Small intestine (tissue), 7 donors: ENCODE data around the gene LRRC56. TPM values are rescaled to one million over a fixed set of nuclear protein-coding genes. Genes with fewer than 3 reads are reported as not detected.
"Not testable (repeated sequence)": the region's sequence is repeated elsewhere in the genome, so short reads cannot be mapped to it uniquely, and the experiment has no call there.

Source experiments
- DNase-seq, 2 donors: peaks; one replicate each; pipeline versions ENCODE4 v3.0.0 to v3.0.0-alpha.2; 2013
- FAIRE-seq: peaks from 2 replicates; lab custom pipeline; 2012; peaks lifted over from hg19 to GRCh38; lab: Jason Lieb, UNC
- H3K27ac ChIP-seq, 3 donors: one replicate each; pipeline ENCODE4 v1.5.1; 2013; ENCODE audit warnings: low read length in 2 of 3, mild to moderate bottlenecking in 2 of 3, control low read depth in 1 of 3, inconsistent platforms in 1 of 3, low read depth in 1 of 3, moderate library complexity in 1 of 3
- H3K27me3 ChIP-seq, 3 donors: one replicate each; pipeline ENCODE4 v1.6.1; 2013; ENCODE audit warnings: low read length in 3 of 3, inconsistent platforms in 1 of 3; ENCODE audit not compliant: control insufficient read depth in 3 of 3, insufficient read depth in 3 of 3
- H3K36me3 ChIP-seq, 3 donors: one replicate each; pipeline ENCODE4 v1.6.1; 2013; ENCODE audit warnings: low read length in 3 of 3, inconsistent platforms in 1 of 3, low read depth in 1 of 3, mild to moderate bottlenecking in 1 of 3, moderate library complexity in 1 of 3; ENCODE audit not compliant: control insufficient read depth in 3 of 3, insufficient read depth in 2 of 3
- H3K4me1 ChIP-seq, 3 donors: one replicate each; pipeline ENCODE4 v1.6.1; 2013; ENCODE audit warnings: low read length in 2 of 3, inconsistent platforms in 1 of 3, low read depth in 1 of 3, mild to moderate bottlenecking in 1 of 3, moderate library complexity in 1 of 3; ENCODE audit not compliant: control insufficient read depth in 3 of 3, insufficient read depth in 2 of 3
- H3K4me3 ChIP-seq, 3 donors: one replicate each; pipeline ENCODE4 v1.5.1; 2013; ENCODE audit warnings: low read length in 3 of 3, control low read depth in 1 of 3, inconsistent platforms in 1 of 3, low read depth in 1 of 3, mild to moderate bottlenecking in 1 of 3, moderate library complexity in 1 of 3
- H3K9me3 ChIP-seq, 2 donors: one replicate each; pipeline ENCODE4 v1.6.1; 2013; ENCODE audit warnings: low read depth in 1 of 2, low read length in 1 of 2; ENCODE audit not compliant: control insufficient read depth in 2 of 2, insufficient read depth in 1 of 2
- WGBS, 3 donors: extraction: QIAGEN DNeasy Blood & Tissue Kit; methylation state at CpG; one replicate each; pipeline ENCODE4 v1.1.7; 2013; 5-methylcytosine and 5-hydroxymethylcytosine counted together
- polyA plus RNA-seq, 4 donors: library from polyadenylated mRNA; stranded (reverse) in 3 of 4; unstranded in 1 of 4; fragments of 200-250 nt in 3 of 4; fragments of 120-200 nt in 1 of 4; gene quantifications; one replicate each; pipeline versions ENCODE4 v1.2.1 to v1.2.3, GENCODE V29; 2013
- donor health status: healthy with polysubstance abuse.
- donor health status: control.
- donor health status: control.
- donor health status: Bipolar disorder and iron deficiency.
- donor health status: healthy.

The LRRC56 gene
- polyA plus RNA-seq, 4 donors = 0.54 to 2.7 (median 1.0) TPM

GRCh38 chr11:515131-515530 lies 22.2 kb upstream of the LRRC56 start:
- WGBS, 3 donors = 92 to 97% (median 96%) methylated on average over 6 of the region's 6 CpGs
- H3K4me3 ChIP-seq = no peak overlapping the region
- DNase-seq (no peak), FAIRE-seq (no peak)
- H3K9me3 ChIP-seq = peaks cover 0 to 28% of the 10 kb centered on the region in 2 donors
- H3K36me3 ChIP-seq = peaks cover 0 to 40% (median 3%) of the 10 kb centered on the region in 3 donors
- no peaks in the 10 kb centered on the region for H3K4me1 ChIP-seq
- no peak overlapping the region for H3K27ac ChIP-seq
- H3K27me3 ChIP-seq = no peaks in the 10 kb centered on the region

DNA sequence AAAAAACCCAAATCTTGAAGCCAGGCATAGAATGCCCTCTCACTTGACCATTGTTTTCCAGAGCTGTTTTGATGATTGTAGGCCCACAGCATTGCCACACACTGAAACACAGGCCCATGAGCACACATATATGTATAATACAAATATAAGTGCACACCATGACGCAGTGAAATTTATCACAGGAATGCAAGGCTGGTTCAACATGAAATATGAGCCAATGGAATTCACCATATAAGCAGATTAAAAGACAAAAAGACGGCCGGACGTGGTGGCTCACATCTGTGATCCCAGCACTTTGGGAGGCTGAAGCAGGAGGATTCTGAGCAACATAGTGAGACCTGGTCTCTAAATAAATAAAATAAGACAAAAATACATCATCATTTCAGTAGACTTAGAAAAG lies 20.9 kb upstream of the LRRC56 start:
- Histone ChIP-seq H3K4me3 (no peak overlapping the region), H3K27me3 (no peaks in the 10 kb centered on the region), H3K27ac (no peak overlapping the region), H3K36me3 (peaks cover 0 to 32% (median under 1%) of the 10 kb centered on the region in 3 donors), H3K9me3 (peaks cover 0 to 39% of the 10 kb centered on the region in 2 donors), H3K4me1 (no peaks in the 10 kb centered on the region)
- WGBS, 3 donors = 94 to 100% (median 98%) methylated on average over 4 of the region's 4 CpGs
- no peak for FAIRE-seq
- DNase-seq = no peak

DNA sequence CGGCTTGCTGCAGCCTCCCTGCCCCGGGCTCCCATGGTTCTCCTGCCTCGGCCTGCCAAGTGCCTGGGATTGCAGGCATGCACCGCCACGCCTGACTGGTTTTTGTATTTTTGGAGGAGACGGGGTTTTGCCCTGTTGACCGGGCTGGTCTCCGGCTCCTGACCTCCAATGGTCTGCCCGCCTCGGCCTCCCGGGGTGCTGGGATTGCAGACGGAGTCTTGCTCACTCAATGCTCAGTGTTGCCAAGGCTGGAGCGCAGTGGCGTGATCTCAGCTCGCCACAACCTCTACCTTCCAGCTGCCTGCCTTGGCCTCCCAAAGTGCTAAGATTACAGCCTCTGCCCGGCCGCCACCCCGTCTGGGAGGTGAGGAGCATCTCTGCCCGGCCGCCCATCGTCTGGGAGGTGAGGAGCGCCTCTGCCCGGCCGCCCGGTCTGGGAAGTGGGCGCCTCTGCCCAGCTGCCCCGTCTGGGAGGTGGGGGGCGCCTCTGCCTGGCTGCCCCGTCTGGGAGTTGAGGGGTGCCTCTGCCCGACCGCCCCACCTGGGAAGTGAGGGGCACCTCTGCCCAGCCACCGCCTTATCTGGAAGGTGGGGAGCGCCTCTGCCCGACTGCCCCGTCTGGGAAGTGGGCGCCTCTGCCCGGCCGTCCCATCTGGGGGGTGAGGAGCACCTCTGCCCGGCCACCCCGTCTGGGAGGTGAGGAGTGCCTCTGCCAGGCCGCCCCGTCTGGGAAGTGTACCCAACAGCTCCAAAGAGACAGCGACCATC lies 20.2 kb upstream of the LRRC56 start:
- H3K27ac ChIP-seq, FAIRE-seq, H3K4me1 ChIP-seq, DNase-seq, H3K27me3 ChIP-seq, H3K4me3 ChIP-seq: not testable (repeated sequence)
- Histone ChIP-seq H3K9me3 (peaks cover 0 to 40% of the 10 kb centered on the region in 2 donors), H3K36me3 (peaks cover 0 to 27% (median 0%) of the 10 kb centered on the region in 3 donors)
- WGBS, 3 donors = 95 to 97% (median 97%) methylated on average over 38 to 43 of the region's 43 CpGs

GRCh38 chr11:518463-519202 lies 18.7 kb upstream of the LRRC56 start:
- Histone ChIP-seq H3K27me3 (no peaks in the 10 kb centered on the region), H3K27ac (peak overlapping the region; percentile 24 to 83 (median 81)), H3K36me3 (peaks cover 0 to 19% (median 0%) of the 10 kb centered on the region in 3 donors), H3K4me1 (no peaks in the 10 kb centered on the region), H3K9me3 (peaks cover 0 to 40% of the 10 kb centered on the region in 2 donors), H3K4me3 (peak overlapping the region in 1 of 3 donors; percentile 27)
- WGBS, 3 donors = 6 to 11% (median 6%) methylated on average over 43 to 74 of the region's 74 CpGs
- DNase-seq (peak; percentile 93 to 97), FAIRE-seq (no peak)

GRCh38 chr11:520428-521176 lies 16.7 kb upstream of the LRRC56 start:
- H3K27ac ChIP-seq = no peak overlapping the region
- peaks cover 0 to 37% of the 10 kb centered on the region in 2 donors for H3K9me3 ChIP-seq
- H3K27me3 ChIP-seq = no peaks in the 10 kb centered on the region
- no peaks in the 10 kb centered on the region for H3K4me1 ChIP-seq
- H3K36me3 ChIP-seq = peaks cover 0 to 3% (median 0%) of the 10 kb centered on the region in 3 donors
- no peak overlapping the region for H3K4me3 ChIP-seq
- DNase-seq (no peak), FAIRE-seq (no peak)
- WGBS, 3 donors = 93 to 94% (median 93%) methylated on average over 39 of the region's 39 CpGs

DNA sequence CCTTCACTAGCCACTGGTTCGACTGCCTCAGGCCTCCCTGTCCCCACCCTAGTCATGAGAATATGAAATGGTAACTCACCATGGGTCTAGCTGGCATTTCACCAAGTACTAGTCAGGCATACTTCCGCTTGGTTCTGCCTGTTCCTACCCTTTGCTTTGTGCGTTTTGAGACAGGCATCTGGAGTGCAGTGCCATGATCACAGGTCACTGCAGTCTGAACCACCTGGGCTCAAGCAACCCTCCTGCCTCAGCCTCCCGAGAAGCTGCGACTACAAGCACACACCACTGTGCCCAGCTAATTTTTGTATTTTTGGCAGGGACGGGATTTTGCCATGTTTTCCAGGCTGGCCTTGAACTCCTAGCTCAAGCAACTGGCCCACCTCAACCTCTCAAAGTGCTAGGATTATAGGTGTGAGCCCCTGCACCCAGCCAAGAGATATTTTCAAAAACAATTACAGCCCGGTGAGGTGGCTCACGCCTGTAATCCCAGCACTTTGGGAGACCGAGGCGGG lies 16.1 kb upstream of the LRRC56 start:
- H3K9me3 ChIP-seq = peaks cover 0 to 34% of the 10 kb centered on the region in 2 donors

DNA sequence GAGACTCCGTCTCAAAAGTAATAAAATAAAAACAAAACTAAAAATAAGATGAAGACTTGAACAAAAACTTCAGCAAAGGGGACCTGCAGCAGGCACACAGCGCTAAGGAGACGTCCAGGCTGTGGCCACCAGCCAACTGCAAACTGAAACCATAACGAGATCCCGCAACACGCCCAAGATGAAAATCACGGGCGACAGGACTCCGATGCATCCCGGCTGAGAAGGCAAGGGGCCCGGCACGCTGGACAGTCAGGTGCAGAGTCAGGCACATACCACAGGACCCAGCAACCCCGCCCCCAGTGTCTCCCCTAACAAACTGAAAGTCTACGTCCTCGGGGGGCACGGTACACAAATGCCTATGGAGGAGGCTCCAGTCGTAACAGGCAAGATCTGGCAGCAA lies 11.1 kb upstream of the LRRC56 start:
- DNase-seq = no peak

More for the DNA sequence above, 16.1 kb upstream of the LRRC56 start:
- H3K36me3 ChIP-seq = peaks cover 0 to 3% (median 0%) of the 10 kb centered on the region in 3 donors
- H3K4me1 ChIP-seq = no peaks in the 10 kb centered on the region
- H3K27ac ChIP-seq = no peak overlapping the region
- no peak for FAIRE-seq
- DNase-seq = no peak
- 87 to 93% (median 91%) methylated on average over 10 of the region's 10 CpGs for WGBS, 3 donors
- no peak overlapping the region for H3K4me3 ChIP-seq
- H3K27me3 ChIP-seq = no peaks in the 10 kb centered on the region

More for the DNA sequence above, 11.1 kb upstream of the LRRC56 start:
- Histone ChIP-seq H3K4me3 (no peak overlapping the region), H3K27me3 (no peaks in the 10 kb centered on the region), H3K4me1 (no peaks in the 10 kb centered on the region), H3K36me3 (peaks cover 0 to 21% (median 0%) of the 10 kb centered on the region in 3 donors), H3K27ac (no peak overlapping the region), H3K9me3 (peaks cover 0 to 3% of the 10 kb centered on the region in 2 donors)
- 45 to 77% (median 68%) methylated on average over 17 of the region's 17 CpGs for WGBS, 3 donors
- no peak for FAIRE-seq
